Measurements from ENCODE around the gene ATG4D. TPM values are rescaled to one million over a fixed set of nuclear protein-coding genes. Genes with fewer than 3 reads are reported as not detected.
A peak's percentile ranks its signal among the peaks of the same experiment; 100 is the strongest.
"Not testable (repeated sequence)": the region's sequence is repeated elsewhere in the genome, so short reads cannot be mapped to it uniquely, and the experiment has no call there.

The ATG4D gene
- total RNA-seq, 6 donors from 2014 or later = 18.1 to 49.2 (median 27.7) TPM

- H3K9me3 ChIP-seq = no peaks in the 10 kb centered on the region
- ATAC-seq (ENCODE audit: low FRiP score in 2 of 2) (no peak), DNase-seq (peak in 1 of 2 donors; percentile 25)
- H3K4me1 ChIP-seq = peaks cover 33 to 42% (median 40%) of the 10 kb centered on the region in 4 donors
- peak overlapping the region; percentile 20 to 96 (median 86) for H3K4me3 ChIP-seq
- WGBS, 2 donors = 42 to 61% methylated on average over 11 to 19 of the region's 19 CpGs
- H3K27ac ChIP-seq = peak overlapping the region; percentile 84 to 95 (median 92)
- H3K36me3 ChIP-seq = peaks cover 0 to 5% (median 1%) of the 10 kb centered on the region in 4 donors
- TF ChIP-seq POLR2A (IDR thresholded peaks at IDR 0.05) (no peak), POLR2AphosphoS5 (IDR thresholded peaks at IDR 0.05) (no peak), EP300 (IDR thresholded peaks at IDR 0.05) (no peak), CTCF (IDR thresholded peaks at IDR 0.05) (no peak)
- no peaks in the 10 kb centered on the region for H3K27me3 ChIP-seq
Measured at GRCh38 chr19:10566658-10567410, 23.1 kb downstream of the ATG4D start.

GRCh38 chr19:10567656-10568055, 24.0 kb downstream of the ATG4D start:
- peaks cover 0 to 5% (median 0%) of the 10 kb centered on the region in 4 donors for H3K36me3 ChIP-seq
- H3K27me3 ChIP-seq = no peaks in the 10 kb centered on the region
- H3K9me3 ChIP-seq = no peaks in the 10 kb centered on the region
- WGBS, 2 donors = 19 to 21% methylated on average over 5 of the region's 5 CpGs
- H3K4me1 ChIP-seq = peaks cover 37 to 50% (median 47%) of the 10 kb centered on the region in 4 donors
- ATAC-seq (ENCODE audit: low FRiP score in 2 of 2) (no peak), DNase-seq (no peak)
- H3K4me3 ChIP-seq = peak overlapping the region; percentile 39 to 96 (median 86)
- TF ChIP-seq POLR2AphosphoS5 (IDR thresholded peaks at IDR 0.05) (no peak), POLR2A (IDR thresholded peaks at IDR 0.05) (no peak), EP300 (IDR thresholded peaks at IDR 0.05) (no peak), CTCF (IDR thresholded peaks at IDR 0.05) (no peak)
- H3K27ac ChIP-seq = peak overlapping the region; percentile 84 to 95 (median 92)

GRCh38 chr19:10568062-10568825, 24.5 kb downstream of the ATG4D start:
- Histone ChIP-seq H3K4me3 (peak overlapping the region; percentile 39 to 96 (median 86)), H3K9me3 (no peaks in the 10 kb centered on the region), H3K27me3 (no peaks in the 10 kb centered on the region), H3K4me1 (peaks cover 37 to 51% (median 47%) of the 10 kb centered on the region in 4 donors), H3K36me3 (peaks cover 0 to 5% (median 0%) of the 10 kb centered on the region in 4 donors), H3K27ac (peak overlapping the region; percentile 84 to 95 (median 92))
- 0 to 1% methylated on average over 6 to 27 of the region's 58 CpGs for WGBS, 2 donors
- peak in 1 of 2 donors; percentile 57 for DNase-seq
- TF ChIP-seq POLR2AphosphoS5 (IDR thresholded peaks at IDR 0.05) (no peak), POLR2A (IDR thresholded peaks at IDR 0.05) (peak in 2 of 4 donors; percentile 37 to 84), CTCF (IDR thresholded peaks at IDR 0.05) (no peak), EP300 (IDR thresholded peaks at IDR 0.05) (no peak)
- no peak for ATAC-seq (ENCODE audit: low FRiP score in 2 of 2)

GRCh38 chr19:10568826-10569651, 25.3 kb downstream of the ATG4D start, which contains the start of gene CDKN2D:
TSS of gene CDKN2D (minus strand) at chr19:10568979. CDS start at chr19:10568653, 326 bp downstream.
- H3K4me1 ChIP-seq = peaks cover 37 to 51% (median 47%) of the 10 kb centered on the region in 4 donors
- WGBS, 2 donors = 0 to 2% methylated on average over 25 to 50 of the region's 71 CpGs

GRCh38 chr19:10573793-10574192, 30.1 kb downstream of the ATG4D start:
- not testable (repeated sequence) for H3K4me3 ChIP-seq; H3K27ac ChIP-seq; H3K9me3 ChIP-seq; H3K27me3 ChIP-seq; H3K36me3 ChIP-seq; ATAC-seq (ENCODE audit: low FRiP score in 2 of 2); DNase-seq
- 85 to 91% methylated on average over 6 of the region's 6 CpGs for WGBS, 2 donors
- peaks cover 10 to 17% (median 15%) of the 10 kb centered on the region in 4 donors for H3K4me1 ChIP-seq

More at GRCh38 chr19:10568826-10569651, 25.3 kb downstream of the ATG4D start, which contains the start of gene CDKN2D:
- peak; percentile 92 to 96 for ATAC-seq (ENCODE audit: low FRiP score in 2 of 2)
- H3K36me3 ChIP-seq = peaks cover 0 to 5% (median 0%) of the 10 kb centered on the region in 4 donors
- no peaks in the 10 kb centered on the region for H3K9me3 ChIP-seq
- DNase-seq = peak; percentile 100
- H3K27ac ChIP-seq = peak within 1 kb of the TSS; percentile 84 to 95 (median 92)
- H3K27me3 ChIP-seq = no peaks in the 10 kb centered on the region
- TF ChIP-seq CTCF (IDR thresholded peaks at IDR 0.05) (peak in 5 of 6 experiments; percentile 61 to 95 (median 91)), POLR2AphosphoS5 (IDR thresholded peaks at IDR 0.05) (peak; percentile 78 to 88), EP300 (IDR thresholded peaks at IDR 0.05) (no peak), POLR2A (IDR thresholded peaks at IDR 0.05) (peak in 1 of 4 donors; percentile 86)
- H3K4me3 ChIP-seq = peak within 1 kb of the TSS; percentile 39 to 96 (median 86)

All from upper lobe of left lung (tissue), 6 donors.